ENCODE measurements around the gene PIF1.

PIF1 gene

DNA sequence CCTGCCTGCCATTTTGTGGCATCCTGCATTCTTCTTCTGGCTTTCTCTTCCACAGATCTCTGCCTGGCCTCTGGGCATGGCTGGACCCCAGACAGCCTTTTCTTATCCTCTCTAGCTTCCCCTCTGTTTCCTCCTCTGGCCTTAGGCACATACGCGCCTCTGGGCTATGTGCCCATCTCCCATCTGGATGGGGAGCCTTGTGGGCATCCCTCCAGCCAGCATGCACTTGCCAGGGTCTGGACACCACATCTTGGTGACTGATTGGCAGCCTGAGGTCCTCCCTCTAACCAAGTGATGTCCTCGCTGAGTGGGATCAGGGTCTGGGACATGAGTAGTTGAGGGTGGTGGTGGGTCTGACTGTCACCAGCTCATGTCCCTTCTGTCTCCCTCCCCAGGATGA lies 29.1 kb upstream of the PIF1 start:
- peak overlapping the region; percentile 80 for H3K27ac ChIP-seq
- TF ChIP-seq, protein P1, sequence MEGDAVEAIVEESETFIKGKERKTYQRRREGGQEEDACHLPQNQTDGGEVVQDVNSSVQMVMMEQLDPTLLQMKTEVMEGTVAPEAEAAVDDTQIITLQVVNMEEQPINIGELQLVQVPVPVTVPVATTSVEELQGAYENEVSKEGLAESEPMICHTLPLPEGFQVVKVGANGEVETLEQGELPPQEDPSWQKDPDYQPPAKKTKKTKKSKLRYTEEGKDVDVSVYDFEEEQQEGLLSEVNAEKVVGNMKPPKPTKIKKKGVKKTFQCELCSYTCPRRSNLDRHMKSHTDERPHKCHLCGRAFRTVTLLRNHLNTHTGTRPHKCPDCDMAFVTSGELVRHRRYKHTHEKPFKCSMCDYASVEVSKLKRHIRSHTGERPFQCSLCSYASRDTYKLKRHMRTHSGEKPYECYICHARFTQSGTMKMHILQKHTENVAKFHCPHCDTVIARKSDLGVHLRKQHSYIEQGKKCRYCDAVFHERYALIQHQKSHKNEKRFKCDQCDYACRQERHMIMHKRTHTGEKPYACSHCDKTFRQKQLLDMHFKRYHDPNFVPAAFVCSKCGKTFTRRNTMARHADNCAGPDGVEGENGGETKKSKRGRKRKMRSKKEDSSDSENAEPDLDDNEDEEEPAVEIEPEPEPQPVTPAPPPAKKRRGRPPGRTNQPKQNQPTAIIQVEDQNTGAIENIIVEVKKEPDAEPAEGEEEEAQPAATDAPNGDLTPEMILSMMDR (IDR thresholded peaks at IDR 0.05): no peak
- H3K36me3 ChIP-seq: peaks cover 82% of the 10 kb centered on the region
- H3K4me3 ChIP-seq (ENCODE audit: low read depth in 1 of 2, low read length in 1 of 2): no peak overlapping the region
- no peaks in the 10 kb centered on the region for H3K27me3 ChIP-seq
- peaks cover 95 to 97% of the 10 kb centered on the region in 2 experiments for H3K4me1 ChIP-seq (ENCODE audit: control insufficient read depth in 1 of 2, insufficient read depth in 1 of 2, low read depth in 1 of 2, low read length in 1 of 2)
- H3K9me3 ChIP-seq: no peaks in the 10 kb centered on the region

DNA sequence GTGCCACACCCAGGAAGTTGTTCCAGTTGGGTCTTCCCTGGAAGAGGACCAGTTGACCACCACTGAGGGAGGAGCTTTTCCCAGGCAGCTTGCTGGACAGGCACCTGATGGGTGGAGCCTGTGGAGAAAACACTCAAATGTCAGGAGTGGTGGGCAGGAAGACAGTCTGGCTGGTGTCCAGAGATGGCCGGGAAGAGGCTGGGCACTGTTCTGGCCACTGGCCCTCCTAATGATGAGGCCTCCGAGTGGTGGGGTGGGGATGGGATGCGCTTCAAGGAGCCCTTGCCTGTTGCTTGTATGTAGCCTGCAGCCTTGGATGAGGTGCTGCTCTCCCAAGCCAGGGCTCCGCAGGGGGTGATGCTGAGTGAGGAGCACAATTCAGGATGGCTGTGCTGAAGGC lies 28.6 kb upstream of the PIF1 start:
- peak overlapping the region; percentile 80 for H3K27ac ChIP-seq
- TF ChIP-seq, protein P1 (IDR thresholded peaks at IDR 0.05): no peak
- H3K27me3 ChIP-seq: no peaks in the 10 kb centered on the region
- peaks cover 91 to 93% of the 10 kb centered on the region in 2 experiments for H3K4me1 ChIP-seq (ENCODE audit: control insufficient read depth in 1 of 2, insufficient read depth in 1 of 2, low read depth in 1 of 2, low read length in 1 of 2)
- H3K36me3 ChIP-seq: peaks cover 82% of the 10 kb centered on the region
- H3K9me3 ChIP-seq: no peaks in the 10 kb centered on the region
- H3K4me3 ChIP-seq (ENCODE audit: low read depth in 1 of 2, low read length in 1 of 2): no peak overlapping the region

DNA sequence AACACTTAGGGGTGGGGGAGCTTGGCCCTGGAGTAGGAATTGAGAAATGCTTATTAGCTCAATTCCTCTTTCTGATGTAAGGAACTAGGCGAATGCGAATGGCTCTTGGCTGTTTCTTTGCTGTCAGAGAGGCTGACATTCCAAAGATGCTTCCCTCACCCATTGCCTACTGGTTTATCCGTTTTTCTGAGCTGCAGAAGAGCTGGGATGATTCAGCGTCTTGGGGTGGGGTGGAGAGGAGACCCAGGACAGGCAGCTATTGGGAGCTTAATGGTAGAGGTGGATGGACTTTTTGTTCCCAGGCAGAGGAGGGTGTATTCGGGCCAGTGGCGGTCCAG lies 26.0 kb upstream of the PIF1 start:
- H3K27ac ChIP-seq: peak overlapping the region; percentile 90
- peaks cover 87 to 91% of the 10 kb centered on the region in 2 experiments for H3K4me1 ChIP-seq (ENCODE audit: control insufficient read depth in 1 of 2, insufficient read depth in 1 of 2, low read depth in 1 of 2, low read length in 1 of 2)
- H3K4me3 ChIP-seq (ENCODE audit: low read depth in 1 of 2, low read length in 1 of 2): peak overlapping the region; percentile 52 to 57
- H3K9me3 ChIP-seq: no peaks in the 10 kb centered on the region
- H3K36me3 ChIP-seq: peaks cover 89% of the 10 kb centered on the region
- TF ChIP-seq, protein P1 (IDR thresholded peaks at IDR 0.05): no peak
- no peaks in the 10 kb centered on the region for H3K27me3 ChIP-seq

DNA sequence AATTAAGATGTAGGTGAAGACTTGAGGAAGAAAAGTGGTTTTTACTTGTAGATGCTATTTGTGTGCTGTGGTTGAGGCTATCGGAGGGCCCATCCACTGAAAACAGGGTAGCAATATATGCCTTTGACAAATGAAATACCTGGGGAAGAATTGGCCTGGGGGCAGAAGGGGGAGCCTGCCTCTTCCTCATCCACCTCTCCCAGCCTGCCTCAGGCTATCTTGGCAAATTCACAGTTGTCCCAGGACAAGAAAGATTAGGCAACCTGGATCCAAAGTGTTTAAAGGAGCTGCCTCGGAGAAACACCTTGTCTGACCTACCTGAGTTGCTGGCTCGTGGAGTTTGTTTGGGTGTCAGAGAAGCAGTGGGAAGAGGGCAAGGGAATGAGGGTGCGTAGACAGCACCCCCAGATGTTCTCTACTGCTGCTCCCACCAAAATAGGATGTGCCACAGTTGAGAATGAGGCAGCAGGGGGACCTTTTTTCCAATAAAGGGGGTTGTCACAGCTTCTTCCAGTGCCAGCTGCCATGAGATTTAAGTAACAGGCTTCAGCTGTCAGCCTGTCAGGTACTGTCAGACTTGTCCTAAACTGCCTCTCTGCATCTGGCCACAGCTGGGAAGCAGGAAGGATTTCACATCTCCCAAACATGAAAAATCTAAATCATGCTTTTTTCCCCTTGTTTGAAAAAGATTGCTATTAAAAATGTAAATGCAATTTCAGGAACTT lies 25.5 kb upstream of the PIF1 start:
- H3K4me1 ChIP-seq (ENCODE audit: control insufficient read depth in 1 of 2, insufficient read depth in 1 of 2, low read depth in 1 of 2, low read length in 1 of 2): peaks cover 87 to 91% of the 10 kb centered on the region in 2 experiments
- H3K4me3 ChIP-seq (ENCODE audit: low read depth in 1 of 2, low read length in 1 of 2): peak overlapping the region; percentile 52 to 57

DNA sequence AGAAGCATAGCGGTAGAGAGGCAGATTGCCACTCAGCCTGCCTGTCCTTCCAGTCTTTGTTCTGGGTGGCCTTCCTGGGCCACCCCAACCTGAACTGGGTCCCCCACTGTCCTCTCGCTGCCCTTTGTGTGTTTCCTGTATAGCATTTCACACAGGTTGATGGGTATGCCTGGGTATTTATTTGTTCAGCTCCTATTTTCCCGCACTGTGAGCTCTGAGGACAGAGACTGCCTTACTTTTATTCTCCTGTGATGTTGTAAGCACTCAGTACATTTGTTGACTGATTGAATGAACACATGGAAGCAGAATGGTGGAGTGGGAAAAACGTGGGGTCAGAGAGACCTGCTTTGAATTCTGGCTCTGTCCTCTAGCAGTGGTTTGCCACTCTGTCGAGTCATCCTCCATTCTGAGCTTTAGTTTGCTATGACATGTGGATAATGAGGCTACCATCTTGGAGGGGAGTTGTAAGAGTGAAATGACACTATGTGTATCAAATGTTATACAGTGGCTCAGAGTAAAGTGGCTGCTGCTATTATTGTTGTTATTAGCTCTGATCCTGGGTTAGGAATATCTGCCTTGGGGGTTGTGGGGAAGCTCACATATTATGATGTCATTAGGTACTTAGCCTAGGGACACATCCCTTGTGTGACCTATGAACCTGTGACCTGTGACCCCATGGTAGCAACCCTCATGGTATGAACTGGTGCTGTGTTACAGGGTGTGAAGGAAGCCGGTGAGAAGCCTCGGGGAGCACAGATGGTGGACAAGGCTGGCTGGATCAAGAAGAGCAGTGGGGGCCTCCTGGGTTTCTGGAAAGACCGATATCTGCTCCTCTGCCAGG lies 22.6 kb upstream of the PIF1 start:
- H3K4me3 ChIP-seq (ENCODE audit: low read depth in 1 of 2, low read length in 1 of 2): no peak overlapping the region
- H3K27ac ChIP-seq: peak overlapping the region; percentile 98
- TF ChIP-seq, protein P1 (IDR thresholded peaks at IDR 0.05): no peak
- H3K9me3 ChIP-seq: no peaks in the 10 kb centered on the region
- H3K36me3 ChIP-seq: peaks cover 60% of the 10 kb centered on the region
- no peaks in the 10 kb centered on the region for H3K27me3 ChIP-seq
- H3K4me1 ChIP-seq (ENCODE audit: control insufficient read depth in 1 of 2, insufficient read depth in 1 of 2, low read depth in 1 of 2, low read length in 1 of 2): peaks cover 76 to 92% of the 10 kb centered on the region in 2 experiments

More for the DNA sequence above, 25.5 kb upstream of the PIF1 start:
- TF ChIP-seq, protein P1 (IDR thresholded peaks at IDR 0.05): no peak
- Histone ChIP-seq H3K9me3 (no peaks in the 10 kb centered on the region), H3K36me3 (peaks cover 86% of the 10 kb centered on the region), H3K27ac (peak overlapping the region; percentile 90), H3K27me3 (no peaks in the 10 kb centered on the region)
